Stimulated activated CD8-positive, alpha-beta memory T cell treated with anti-CD3 and anti-CD28 coated beads, Interleukin-4, amount 100 ng/mL, for 1 hour (primary cell): ENCODE data around the gene ETV7.

Experiments used
- DNase-seq, 2 donors: peaks; one replicate each; pipeline ENCODE4 v3.0.0-alpha.2; 2020; ENCODE audit warnings: low read depth in 2 of 2, low spot score in 1 of 2

The ETV7 gene

DNA sequence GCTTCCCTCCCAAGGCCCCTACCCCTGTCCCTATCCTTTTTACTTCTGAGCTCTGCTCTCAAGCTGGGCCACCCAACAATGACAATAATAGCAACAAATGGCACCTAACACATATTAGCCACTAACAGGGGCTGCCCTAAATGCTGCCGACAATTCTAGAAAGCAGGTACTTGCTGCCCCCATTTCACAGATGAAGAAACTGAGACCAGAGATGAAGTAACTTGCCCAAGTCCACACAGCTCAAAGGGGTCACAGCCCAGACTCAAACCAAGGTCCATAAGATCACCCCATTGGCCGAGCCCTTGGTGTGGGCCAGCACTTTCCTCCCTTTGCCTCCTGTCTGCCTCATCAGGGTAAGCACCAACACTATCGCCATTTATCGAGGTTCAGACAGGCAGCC, 62.8 kb downstream of the ETV7 start:
- DNase-seq, result no peak

- no peak for DNase-seq
Observed at GRCh38 chr6:36324191-36324590, 63.3 kb downstream of the ETV7 start.

- DNase-seq, result no peak
Observed at GRCh38 chr6:36323062-36323461, 64.4 kb downstream of the ETV7 start.

- DNase-seq, result no peak
Observed at GRCh38 chr6:36322591-36322990, 64.9 kb downstream of the ETV7 start.

DNA sequence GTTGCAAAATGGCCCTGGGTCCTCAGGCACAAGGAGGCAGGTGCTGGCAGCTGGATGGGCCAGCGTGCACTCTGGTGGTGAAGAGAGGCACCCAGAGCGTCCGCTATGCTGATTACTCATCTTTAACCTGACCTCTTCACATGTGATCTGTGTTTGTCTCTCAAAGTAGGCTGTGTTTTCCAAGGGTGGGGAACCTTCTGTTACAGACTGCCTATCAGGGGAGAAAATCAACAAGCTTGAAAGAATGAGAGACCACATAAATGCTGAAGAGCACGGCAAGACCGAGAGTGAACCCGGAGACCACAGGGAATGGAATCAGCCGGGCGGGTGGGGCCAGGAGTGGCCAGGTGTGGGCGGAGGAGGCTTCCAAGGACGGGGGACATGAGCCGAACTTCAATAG, 67.0 kb downstream of the ETV7 start:
- DNase-seq, result no peak

DNA sequence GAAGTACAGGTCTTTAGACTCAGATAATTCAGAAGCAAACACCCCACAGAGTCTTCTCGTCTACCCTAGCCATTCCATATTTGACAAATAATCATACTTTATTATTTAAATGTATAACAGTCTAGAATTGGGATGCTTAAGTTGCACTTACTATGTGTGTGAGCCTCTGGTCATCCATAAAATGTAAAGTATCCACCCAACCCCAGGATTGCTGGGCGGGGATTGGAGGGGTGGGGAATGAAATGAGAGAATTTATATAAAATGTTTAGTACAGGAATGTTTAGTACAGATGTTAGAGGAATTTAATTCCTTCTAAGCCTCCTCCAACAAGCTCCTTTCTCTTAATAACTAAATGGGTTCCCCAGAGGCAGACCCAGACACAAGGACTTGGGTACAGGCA, 67.6 kb downstream of the ETV7 start:
- no peak for DNase-seq

- DNase-seq, result no peak
Observed at GRCh38 chr6:36319436-36319762, 68.1 kb downstream of the ETV7 start.

GRCh38 chr6:36318690-36319435, 68.6 kb downstream of the ETV7 start:
- no peak for DNase-seq

GRCh38 chr6:36317623-36318022, 69.8 kb downstream of the ETV7 start:
- DNase-seq, result no peak
